Suprapubic skin (tissue), 4 donors: ENCODE data around the gene TEAD4. TPM values are rescaled to one million over a fixed set of nuclear protein-coding genes. Genes with fewer than 3 reads are reported as not detected.

Source experiments
- DNase-seq, 2 donors: peaks; one replicate each; pipeline ENCODE4 v3.0.0-alpha.2; 2019; ENCODE audit warnings: low spot score in 2 of 2
- H3K27ac ChIP-seq: fragments of 200-600 bp; sonication (generic); one replicate; pipeline ENCODE4 v1.5.1; 2019
- H3K27me3 ChIP-seq: fragments of 200-600 bp; sonication (generic); one replicate; pipeline ENCODE4 v1.5.1; 2019
- H3K36me3 ChIP-seq: fragments of 200-600 bp; sonication (generic); one replicate; pipeline ENCODE4 v1.5.1; 2019
- H3K4me1 ChIP-seq: fragments of 200-600 bp; sonication (generic); one replicate; pipeline ENCODE4 v1.5.1; 2019
- H3K4me3 ChIP-seq: fragments of 200-600 bp; sonication (generic); one replicate; pipeline ENCODE4 v1.5.1; 2019; ENCODE audit warnings: mild to moderate bottlenecking
- H3K9me3 ChIP-seq: fragments of 200-600 bp; sonication (generic); one replicate; pipeline ENCODE4 v1.5.1; 2019
- EP300 ChIP-seq: sonication (generic); formaldehyde crosslinking; IDR thresholded peaks from one replicate; pipeline ENCODE4 v1.6.1; 2017; ENCODE audit warnings: antibody characterized with exemption
- POLR2A ChIP-seq, 2 donors: fragments of 450-650 bp; IDR thresholded peaks; one replicate each; pipeline ENCODE4 v1.6.1; 2017; ENCODE audit warnings: antibody characterized with exemption in 2 of 2, mild to moderate bottlenecking in 2 of 2, moderate library complexity in 2 of 2
- POLR2AphosphoS5 ChIP-seq, 3 donors: sonication (generic); formaldehyde crosslinking; IDR thresholded peaks; one replicate each; pipeline ENCODE4 v1.6.1; 2017; ENCODE audit warnings: antibody characterized with exemption in 3 of 3
- WGBS: methylation state at CpG from one replicate; pipeline ENCODE4 v1.1.5; 2018; 5-methylcytosine and 5-hydroxymethylcytosine counted together
- total RNA-seq, 4 donors: library from RNA; depleted of rRNA; stranded (reverse); fragments of >200 nt; gene quantifications; one replicate each; pipeline ENCODE4 v1.1.0, GENCODE V29; 2016
- TF ChIP-seq, protein P1 (sequence below), 2 donors: fragments of 200-600 bp in 1 of 2; fragments of 450-650 bp in 1 of 2; sonication (generic) in 1 of 2; IDR thresholded peaks; one replicate each; pipeline ENCODE4 v1.5.1; 2016 to 2019; ENCODE audit warnings: antibody characterized with exemption in 2 of 2, mild to moderate bottlenecking in 1 of 2, moderate library complexity in 1 of 2

TEAD4 gene
- total RNA-seq, 4 donors from 2014 or later = 13.0 to 28.4 (median 17.2) TPM

DNA sequence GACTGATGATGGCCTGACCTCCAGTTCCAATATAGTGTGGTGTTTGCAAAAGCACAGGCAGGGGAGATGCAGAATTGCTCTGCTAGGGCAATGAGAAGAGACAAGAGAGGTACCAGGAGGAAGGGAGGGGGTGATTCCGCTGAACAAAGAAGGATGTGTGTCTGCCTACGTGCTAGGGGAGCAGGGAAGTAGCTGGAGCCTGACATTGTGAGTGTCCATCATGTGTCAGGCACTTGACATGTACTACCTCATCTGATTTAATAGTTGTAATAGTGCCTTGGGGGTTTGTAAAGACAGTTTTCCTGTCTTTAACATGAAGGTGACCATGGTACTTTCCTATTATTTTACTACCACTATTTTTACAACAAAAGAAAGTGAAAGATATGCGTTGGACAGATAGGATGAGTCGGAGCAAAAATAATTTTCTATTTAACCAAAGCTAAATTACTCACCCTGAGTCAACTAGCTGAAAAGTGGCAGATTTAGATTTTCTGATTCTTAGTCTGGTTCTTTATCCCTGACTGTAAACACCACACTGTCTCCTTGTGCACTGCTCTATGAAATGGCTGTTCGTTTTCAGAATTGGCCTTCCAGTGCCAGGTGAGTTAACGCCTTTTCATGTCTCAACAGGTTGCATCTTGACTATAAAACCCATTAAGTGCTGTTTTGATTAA, 33.7 kb upstream of the TEAD4 start:
- Histone ChIP-seq H3K27me3 (no peaks in the 10 kb centered on the region), H3K36me3 (peaks cover 63% of the 10 kb centered on the region), H3K4me1 (no peaks in the 10 kb centered on the region), H3K27ac (no peak overlapping the region), H3K9me3 (no peaks in the 10 kb centered on the region), H3K4me3 (no peak overlapping the region)
- no peak for DNase-seq
- TF ChIP-seq POLR2A (IDR thresholded peaks at IDR 0.05) = no peak
- 54% methylated on average over 6 of the region's 6 CpGs for WGBS

DNA sequence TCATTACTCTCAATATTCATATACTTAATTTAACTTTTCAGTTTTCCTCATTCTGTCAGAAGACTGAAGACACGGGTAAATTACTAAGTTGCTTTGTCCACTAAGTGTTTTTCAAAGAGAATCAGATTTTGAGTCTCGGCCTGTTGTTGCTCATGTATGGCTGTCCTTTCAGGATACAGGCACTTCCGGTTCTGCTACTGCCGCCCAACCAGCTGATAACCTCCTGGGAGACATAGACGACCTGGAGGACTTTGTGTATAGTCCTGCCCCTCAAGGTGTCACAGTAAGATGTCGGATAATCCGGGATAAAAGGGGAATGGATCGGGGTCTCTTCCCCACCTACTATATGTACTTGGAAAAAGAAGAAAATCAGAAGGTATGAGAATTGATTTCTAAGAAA, 28.3 kb upstream of the TEAD4 start:
- no peaks in the 10 kb centered on the region for H3K9me3 ChIP-seq
- no peak overlapping the region for H3K4me3 ChIP-seq
- H3K27me3 ChIP-seq = no peaks in the 10 kb centered on the region
- H3K36me3 ChIP-seq = peaks cover 69% of the 10 kb centered on the region
- H3K4me1 ChIP-seq = no peaks in the 10 kb centered on the region
- no peak overlapping the region for H3K27ac ChIP-seq
- 79% methylated on average over 8 of the region's 8 CpGs for WGBS
- no peak for TF ChIP-seq EP300
- TF ChIP-seq POLR2AphosphoS5 (IDR thresholded peaks at IDR 0.05) = no peak
- TF ChIP-seq POLR2A (IDR thresholded peaks at IDR 0.05) = no peak
- TF ChIP-seq, protein P1, sequence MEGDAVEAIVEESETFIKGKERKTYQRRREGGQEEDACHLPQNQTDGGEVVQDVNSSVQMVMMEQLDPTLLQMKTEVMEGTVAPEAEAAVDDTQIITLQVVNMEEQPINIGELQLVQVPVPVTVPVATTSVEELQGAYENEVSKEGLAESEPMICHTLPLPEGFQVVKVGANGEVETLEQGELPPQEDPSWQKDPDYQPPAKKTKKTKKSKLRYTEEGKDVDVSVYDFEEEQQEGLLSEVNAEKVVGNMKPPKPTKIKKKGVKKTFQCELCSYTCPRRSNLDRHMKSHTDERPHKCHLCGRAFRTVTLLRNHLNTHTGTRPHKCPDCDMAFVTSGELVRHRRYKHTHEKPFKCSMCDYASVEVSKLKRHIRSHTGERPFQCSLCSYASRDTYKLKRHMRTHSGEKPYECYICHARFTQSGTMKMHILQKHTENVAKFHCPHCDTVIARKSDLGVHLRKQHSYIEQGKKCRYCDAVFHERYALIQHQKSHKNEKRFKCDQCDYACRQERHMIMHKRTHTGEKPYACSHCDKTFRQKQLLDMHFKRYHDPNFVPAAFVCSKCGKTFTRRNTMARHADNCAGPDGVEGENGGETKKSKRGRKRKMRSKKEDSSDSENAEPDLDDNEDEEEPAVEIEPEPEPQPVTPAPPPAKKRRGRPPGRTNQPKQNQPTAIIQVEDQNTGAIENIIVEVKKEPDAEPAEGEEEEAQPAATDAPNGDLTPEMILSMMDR (IDR thresholded peaks at IDR 0.05) = no peak
- no peak for DNase-seq

DNA sequence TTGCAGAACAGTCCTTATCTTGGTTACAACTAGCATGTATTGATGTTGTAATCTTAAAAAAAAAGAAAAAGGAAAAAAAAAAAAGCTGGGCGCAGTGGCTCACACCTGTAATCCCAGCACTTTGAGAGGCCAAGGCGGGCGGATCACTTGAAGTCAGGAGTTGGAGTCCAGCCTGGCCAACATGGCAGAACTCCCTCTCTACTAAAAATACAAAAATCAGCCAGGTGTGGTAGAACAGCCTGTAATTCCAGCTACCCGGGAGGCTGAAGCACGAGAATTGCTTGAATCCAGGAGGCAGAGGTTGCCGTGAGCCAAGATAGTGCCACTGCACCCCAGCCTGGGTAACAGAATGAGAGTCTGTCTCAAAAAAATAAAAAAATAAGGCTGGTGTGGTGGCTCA, 25.6 kb upstream of the TEAD4 start:
- Histone ChIP-seq H3K27ac (no peak overlapping the region), H3K4me3 (no peak overlapping the region), H3K27me3 (no peaks in the 10 kb centered on the region), H3K4me1 (no peaks in the 10 kb centered on the region), H3K36me3 (peaks cover 80% of the 10 kb centered on the region), H3K9me3 (no peaks in the 10 kb centered on the region)
- TF ChIP-seq, protein P1 (IDR thresholded peaks at IDR 0.05) = no peak
- TF ChIP-seq POLR2A (IDR thresholded peaks at IDR 0.05) (no peak), EP300 (no peak), POLR2AphosphoS5 (IDR thresholded peaks at IDR 0.05) (no peak)
- WGBS = 87% methylated on average over 6 of the region's 6 CpGs
- no peak for DNase-seq

DNA sequence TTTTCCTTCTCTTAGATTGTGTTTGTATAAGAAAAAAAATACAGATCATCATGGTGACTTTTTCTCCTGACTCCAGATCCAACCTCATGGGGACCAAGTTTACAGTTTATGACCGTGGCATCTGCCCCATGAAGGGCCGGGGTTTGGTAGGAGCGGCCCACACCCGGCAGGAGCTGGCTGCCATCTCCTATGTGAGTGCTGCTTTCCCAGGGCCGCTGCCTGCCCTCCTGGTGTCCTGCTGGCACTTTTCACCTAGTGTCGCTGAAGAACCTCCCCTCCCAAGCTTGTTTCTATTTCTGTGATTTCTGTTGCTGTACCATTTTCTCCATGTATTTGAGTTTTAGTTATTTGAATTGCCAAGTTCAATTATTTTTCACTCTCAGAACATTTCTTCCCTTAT, 24.8 kb upstream of the TEAD4 start:
- Histone ChIP-seq H3K4me3 (no peak overlapping the region), H3K27me3 (no peaks in the 10 kb centered on the region), H3K4me1 (no peaks in the 10 kb centered on the region), H3K9me3 (no peaks in the 10 kb centered on the region), H3K27ac (no peak overlapping the region), H3K36me3 (peaks cover 84% of the 10 kb centered on the region)
- TF ChIP-seq POLR2A (IDR thresholded peaks at IDR 0.05) (no peak), POLR2AphosphoS5 (IDR thresholded peaks at IDR 0.05) (no peak), EP300 (no peak)
- TF ChIP-seq, protein P1 (IDR thresholded peaks at IDR 0.05) = no peak
- no peak for DNase-seq
- 89% methylated on average over 6 of the region's 6 CpGs for WGBS

DNA sequence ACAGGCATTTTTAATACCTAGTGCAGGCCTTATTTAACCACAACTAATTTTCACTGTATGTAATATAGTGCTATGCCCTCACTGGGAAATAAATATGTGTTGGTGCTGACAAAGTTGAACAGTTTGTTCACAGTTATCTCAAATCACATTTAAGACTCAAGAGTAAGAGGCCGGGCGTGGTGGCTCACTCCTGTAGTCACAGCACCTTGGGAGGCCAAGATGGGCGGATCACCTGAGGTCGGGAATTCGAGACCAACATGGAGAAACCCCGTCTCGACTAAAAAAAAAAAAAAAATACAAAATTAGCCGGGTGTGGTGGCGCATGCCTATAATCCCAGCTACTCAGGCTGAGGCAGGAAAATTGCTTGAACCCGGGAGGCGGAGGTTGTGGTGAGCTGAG, 22.9 kb upstream of the TEAD4 start:
- DNase-seq = no peak
- no peaks in the 10 kb centered on the region for H3K4me1 ChIP-seq
- H3K4me3 ChIP-seq = no peak overlapping the region
- peaks cover 87% of the 10 kb centered on the region for H3K36me3 ChIP-seq
- no peak overlapping the region for H3K27ac ChIP-seq
- WGBS = 89% methylated on average over 11 of the region's 11 CpGs
- no peaks in the 10 kb centered on the region for H3K9me3 ChIP-seq
- no peaks in the 10 kb centered on the region for H3K27me3 ChIP-seq
- TF ChIP-seq POLR2A (IDR thresholded peaks at IDR 0.05) (no peak), POLR2AphosphoS5 (IDR thresholded peaks at IDR 0.05) (no peak), EP300 (no peak)
- TF ChIP-seq, protein P1 (IDR thresholded peaks at IDR 0.05) = no peak

DNA sequence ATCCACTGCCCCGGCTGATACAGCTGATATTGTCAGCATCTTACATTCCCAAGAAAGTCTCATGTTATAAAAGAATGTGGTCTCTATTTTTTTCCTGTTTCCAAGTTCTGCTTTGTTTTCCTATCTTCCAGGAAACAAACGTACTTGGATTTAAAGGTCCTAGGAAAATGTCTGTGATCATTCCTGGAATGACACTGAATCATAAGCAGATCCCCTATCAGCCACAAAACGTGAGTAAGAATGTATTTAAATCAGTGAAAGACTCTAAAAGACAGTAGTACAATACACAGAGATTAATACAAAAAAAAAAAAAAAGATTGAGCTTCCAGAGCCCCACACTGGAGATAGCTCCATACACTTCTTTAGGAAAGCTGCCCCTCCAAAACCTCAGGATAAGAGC, 21.7 kb upstream of the TEAD4 start:
- H3K36me3 ChIP-seq = peaks cover 83% of the 10 kb centered on the region
- no peaks in the 10 kb centered on the region for H3K4me1 ChIP-seq
- no peak for TF ChIP-seq POLR2AphosphoS5 (IDR thresholded peaks at IDR 0.05)
- TF ChIP-seq, protein P1 (IDR thresholded peaks at IDR 0.05) = no peak
- TF ChIP-seq POLR2A (IDR thresholded peaks at IDR 0.05) = no peak
- TF ChIP-seq EP300 = no peak
- no peak overlapping the region for H3K27ac ChIP-seq
- 82% methylated on average over 3 of the region's 3 CpGs for WGBS
- no peak for DNase-seq
- no peaks in the 10 kb centered on the region for H3K27me3 ChIP-seq
- no peaks in the 10 kb centered on the region for H3K9me3 ChIP-seq
- no peak overlapping the region for H3K4me3 ChIP-seq
